GM12891 (cell line): ENCODE measurements around the gene NEMP1.
A peak's percentile ranks its signal among the peaks of the same experiment; 100 is the strongest.

Source experiments
- DNase-seq: peaks from one replicate; pipeline ENCODE4 v3.0.0; 2011; ENCODE audit warnings: low spot score; ENCODE audit not compliant: insufficient read length
- FAIRE-seq: peaks from 2 replicates; lab custom pipeline; 2011; peaks lifted over from hg19 to GRCh38; lab: Jason Lieb, UNC
- PAX5 ChIP-seq: IDR thresholded peaks from 2 replicates; pipeline ENCODE4 v1.6.1; 2011; ENCODE audit warnings: low read length, moderate library complexity, mild to moderate bottlenecking; ENCODE audit not compliant: insufficient read depth, severe bottlenecking
- POLR2A ChIP-seq: IDR thresholded peaks from 2 replicates; pipeline ENCODE4 v1.6.1; 2011; ENCODE audit warnings: low read depth, low read length, control low read depth
- POLR2AphosphoS5 ChIP-seq: IDR thresholded peaks from 2 replicates; pipeline ENCODE4 v1.6.1; 2011; ENCODE audit warnings: low read depth, low read length, control low read depth
- POU2F2 ChIP-seq: IDR thresholded peaks from 2 replicates; pipeline ENCODE4 v1.6.1; 2011; ENCODE audit warnings: low read depth, mild to moderate bottlenecking, control low read depth, low read length, moderate library complexity
- SPI1 ChIP-seq: IDR thresholded peaks from 2 replicates; pipeline ENCODE4 v1.6.1; 2011; ENCODE audit warnings: low read depth, low read length, control low read depth
- TAF1 ChIP-seq: IDR thresholded peaks from 2 replicates; pipeline ENCODE4 v1.6.1; 2011; ENCODE audit warnings: low read depth, low read length, control low read depth

The NEMP1 gene

GRCh38 chr12:57011438-57012424 is 66.9 kb downstream of the NEMP1 start:
- DNase-seq = no peak
- TF ChIP-seq TAF1 (no peak), POU2F2 (no peak), POLR2A (no peak), POLR2AphosphoS5 (no peak), SPI1 (no peak), PAX5 (no peak)
- peak; percentile 69 for FAIRE-seq

GRCh38 chr12:57010627-57011247 is 67.9 kb downstream of the NEMP1 start:
- TF ChIP-seq POLR2A (no peak), TAF1 (no peak), POU2F2 (no peak)
- FAIRE-seq = no peak
- no peak for DNase-seq

- no peak for TF ChIP-seq POLR2AphosphoS5
- TF ChIP-seq POU2F2 = no peak
- no peak for TF ChIP-seq PAX5
- TF ChIP-seq TAF1 = no peak
- no peak for TF ChIP-seq SPI1
- TF ChIP-seq POLR2A = no peak
- FAIRE-seq (no peak), DNase-seq (no peak)
Measured at GRCh38 chr12:57009949-57010626, 68.5 kb downstream of the NEMP1 start.

- no peak for TF ChIP-seq POLR2A
- no peak for TF ChIP-seq POLR2AphosphoS5
- no peak for TF ChIP-seq TAF1
- TF ChIP-seq PAX5 = no peak
- FAIRE-seq (peak; percentile 45), DNase-seq (no peak)
Measured at GRCh38 chr12:57008178-57008577, 70.4 kb downstream of the NEMP1 start.

GRCh38 chr12:57006809-57007475 is 71.6 kb downstream of the NEMP1 start:
- TF ChIP-seq PAX5 (no peak), TAF1 (no peak), POLR2AphosphoS5 (no peak), SPI1 (no peak), POU2F2 (no peak), POLR2A (no peak)
- FAIRE-seq = no peak
- no peak for DNase-seq

GRCh38 chr12:57005980-57006808 is 72.4 kb downstream of the NEMP1 start, which contains the start of gene ZBTB39:
Gene ZBTB39 (minus strand): TSS chr12:57006546. CDS start chr12:57004917, 1,629 bp downstream.
- TF ChIP-seq PAX5 (no peak), POLR2A (no peak), SPI1 (no peak), TAF1 (no peak), POLR2AphosphoS5 (no peak), POU2F2 (no peak)
- FAIRE-seq = peak; percentile 9
- peak; percentile 78 for DNase-seq
